OCI-LY7 (cell line): ENCODE results near the gene PSMA3. TPM values are rescaled to one million over a fixed set of nuclear protein-coding genes. Genes with fewer than 3 reads are reported as not detected.

Experiments used
- BruUV-seq: library from RNA; stranded (reverse); fragments of 400-500 nt; replicated peaks from 2 replicates; lab custom pipeline; 2021; lab: Mats Ljungman, UMichigan
- CTCF ChIA-PET: fragments of 300-600 bp; sonication (Branson Sonifier 250); formaldehyde crosslinking; loops from one replicate; lab custom pipeline; 2022; ENCODE audit warnings: antibody characterized with exemption; ENCODE audit not compliant: unreplicated experiment; lab: Charles Lee
- POLR2A ChIA-PET: fragments of 300-600 bp; sonication (Branson Sonifier 250); formaldehyde crosslinking; loops from one replicate; lab custom pipeline; 2022; ENCODE audit warnings: antibody characterized with exemption; lab: Charles Lee
- DNase-seq: peaks from one replicate; pipeline ENCODE4 v3.0.0-alpha.2; 2015; ENCODE audit warnings: low spot score
- H2AFZ ChIP-seq: fragments of 200-600 bp; sonication (generic), shearing (Covaris generic); 2 replicates; pipeline ENCODE4 v1.6.1; 2014; ENCODE audit warnings: mild to moderate bottlenecking, antibody characterized with exemption, low read length, moderate library complexity
- H3K27ac ChIP-seq: fragments of 200-600 bp; sonication (generic); 2 replicates; pipeline ENCODE4 v1.5.1; 2014; ENCODE audit warnings: mixed run types, low read depth, mild to moderate bottlenecking, moderate library complexity, low read length, inconsistent platforms; ENCODE audit not compliant: poor library complexity, severe bottlenecking
- H3K36me3 ChIP-seq: fragments of 200-600 bp; sonication (generic); 2 replicates; pipeline ENCODE4 v1.6.1; 2014; ENCODE audit warnings: mild to moderate bottlenecking, antibody characterized with exemption, low read length, moderate library complexity, mixed read lengths; ENCODE audit not compliant: insufficient read depth
- H3K4me1 ChIP-seq: fragments of 200-600 bp; sonication (generic); 2 replicates; pipeline ENCODE4 v1.5.1; 2014; ENCODE audit warnings: mild to moderate bottlenecking, low read length; ENCODE audit not compliant: insufficient read depth, poor library complexity, severe bottlenecking
- H3K4me2 ChIP-seq: fragments of 200-600 bp; sonication (generic); 2 replicates; pipeline ENCODE4 v1.6.1; 2014; ENCODE audit warnings: mild to moderate bottlenecking, low read length
- H3K4me3 ChIP-seq: fragments of 200-600 bp; sonication (generic); 2 replicates; pipeline ENCODE4 v1.5.1; 2014; ENCODE audit warnings: mild to moderate bottlenecking, low read depth, low read length; ENCODE audit not compliant: poor library complexity, severe bottlenecking
- H3K79me2 ChIP-seq: fragments of 200-600 bp; sonication (generic); 2 replicates; pipeline ENCODE4 v1.6.1; 2016; ENCODE audit warnings: low read depth, mild to moderate bottlenecking, low read length, moderate library complexity, mixed read lengths; ENCODE audit not compliant: insufficient read depth
- H3K9me2 ChIP-seq: fragments of 200-600 bp; sonication (generic); 2 replicates; pipeline ENCODE4 v1.6.1; 2016; ENCODE audit warnings: mild to moderate bottlenecking, low read length, mixed read lengths; ENCODE audit not compliant: insufficient read depth
- H3K9me3 ChIP-seq: fragments of 200-600 bp; sonication (generic); 2 replicates; pipeline ENCODE4 v1.6.1; 2014; ENCODE audit warnings: mild to moderate bottlenecking, mixed run types, low read length, mixed read lengths
- H4K20me1 ChIP-seq: fragments of 200-600 bp; sonication (generic); 2 replicates; pipeline ENCODE4 v1.6.1; 2014; ENCODE audit warnings: mild to moderate bottlenecking, antibody characterized with exemption, low read length, moderate library complexity, mixed read lengths; ENCODE audit not compliant: insufficient read depth
- CTCF ChIP-seq: fragments of 200-600 bp; sonication (generic); conservative IDR thresholded peaks from 2 replicates; pipeline ENCODE4 v1.5.1; 2014; ENCODE audit warnings: mild to moderate bottlenecking, antibody characterized with exemption, low read length, moderate library complexity, mixed read lengths
- EZH2phosphoT487 ChIP-seq: fragments of 200-600 bp; sonication (generic); IDR thresholded peaks from 2 replicates; pipeline ENCODE4 v1.6.1; 2018; ENCODE audit warnings: low read depth, borderline replicate concordance, mild to moderate bottlenecking, mixed run types, antibody characterized with exemption, low read length, moderate library complexity, mixed read lengths
- intact Hi-C: fragments of 100-400 bp; cut with micrococcal nuclease; formaldehyde crosslinking; loops from one replicate; pipeline ENCODE4 v1.10.0; 2022; ENCODE audit not compliant: unreplicated experiment
- total RNA-seq, 2 experiments: library from RNA; depleted of rRNA in 1 of 2; stranded (reverse); fragments of >200 nt in 1 of 2; shearing (Covaris generic) in 1 of 2; gene quantifications; 2 replicates each; pipeline ENCODE4 v1.2.3, GENCODE V29; 2014 to 2022

PSMA3 gene
- total RNA-seq, 2 experiments from 2014 or later: 88.9 to 206 TPM

- H3K27ac ChIP-seq: no peak overlapping the region
- H3K9me2 ChIP-seq: no peaks in the 10 kb centered on the region
- H3K4me3 ChIP-seq: no peak overlapping the region
- H3K9me3 ChIP-seq: no peaks in the 10 kb centered on the region
- H3K4me1 ChIP-seq: peaks cover 18% of the 10 kb centered on the region
- 0 out of 2 replicates have a peak overlapping the region, but pooled peaks have one; percentile 98 for H2AFZ ChIP-seq
- ChIA-PET POLR2A (interaction anchor here (0.8 to 3.0 kb wide), 2 partner anchors 20 to 229 kb away, joined by 6 to 13 read pairs; partner anchors contain the start of genes KIAA0586 and TIMM9), CTCF (no interaction called here)
- TF ChIP-seq EZH2phosphoT487 (no peak), CTCF (no peak)
- no peak for DNase-seq
- H3K4me2 ChIP-seq: no peak overlapping the region
- intact Hi-C loops: no loop called here
- peaks cover 27% of the 10 kb centered on the region for H3K79me2 ChIP-seq
- peaks cover 5% of the 10 kb centered on the region; the same call in 1 of the 2 replicates for H4K20me1 ChIP-seq
- H3K36me3 ChIP-seq: peaks cover 3% of the 10 kb centered on the region
- no TSS peak for BruUV-seq
These were observed 46.6 kb upstream of the PSMA3 start for GRCh38 chr14:58198086-58198485.

GRCh38 chr14:58199726-58200479 is 44.7 kb upstream of the PSMA3 start, which contains the start of gene ACTR10:
Gene ACTR10, plus strand, starts transcription at chr14:58200149. Its CDS starts 69 bp downstream, at chr14:58200218.
- Histone ChIP-seq H3K9me2 (no peaks in the 10 kb centered on the region), H3K79me2 (peaks cover 27% of the 10 kb centered on the region), H3K4me2 (peak within 1 kb of the TSS; percentile 95), H4K20me1 (peaks cover 5% of the 10 kb centered on the region; the same call in 1 of the 2 replicates), H3K9me3 (no peaks in the 10 kb centered on the region), H3K36me3 (peaks cover 20% of the 10 kb centered on the region), H3K4me3 (peak within 1 kb of the TSS; percentile 95), H3K27ac (peak within 1 kb of the TSS; percentile 59), H3K4me1 (peaks cover 18% of the 10 kb centered on the region), H2AFZ (peak within 1 kb of the TSS; percentile 98)
- CTCF ChIA-PET: interaction anchor here (0.6 kb wide), 1 partner anchor 118 kb away, joined by 4 read pairs; no protein-coding TSS in a partner anchor
- intact Hi-C loops: loop anchor here (1.0 to 5.0 kb wide), 3 partner anchors 44 to 808 kb away; partner anchors contain the start of genes ARID4A, NAA30 and PSMA3
- no peak for TF ChIP-seq EZH2phosphoT487
- TF ChIP-seq CTCF: no peak
- POLR2A ChIA-PET: interaction anchor here (0.6 to 3.0 kb wide), 6 partner anchors 9 to 810 kb away, joined by 3 to 13 read pairs (median 4); partner anchors contain the start of genes KIAA0586, PSMA3 and TIMM9
- peak; percentile 91 for DNase-seq
- no TSS peak for BruUV-seq
